Natural killer cell (primary cell): ENCODE measurements around the gene RAD50. TPM values are rescaled to one million over a fixed set of nuclear protein-coding genes. Genes with fewer than 3 reads are reported as not detected.

Experiments
- ATAC-seq, 3 donors: fragments of 150-1000 bp in 2 of 3; fragments of 200-7000 bp in 1 of 3; cut with Tn5 transposase; 1 replicate in 1 of 3; 2 replicates in 2 of 3; pipeline ENCODE4 v1.10.0; 2021; ENCODE audit warnings: mild to moderate bottlenecking in 2 of 3, moderate library complexity in 2 of 3
- DNase-seq, 2 donors: peaks; one replicate each; pipeline versions ENCODE4 v3.0.0 to v3.0.0-alpha.2; 2013 to 2021; ENCODE audit warnings: mixed read lengths in 1 of 2
- H3K27ac ChIP-seq: one replicate; pipeline ENCODE4 v1.5.1; 2013; ENCODE audit warnings: mild to moderate bottlenecking, low read length
- H3K27me3 ChIP-seq: one replicate; pipeline ENCODE4 v1.6.1; 2013; ENCODE audit warnings: low read length; ENCODE audit not compliant: control insufficient read depth, insufficient read depth
- H3K36me3 ChIP-seq: one replicate; pipeline ENCODE4 v1.6.1; 2013; ENCODE audit warnings: low read length; ENCODE audit not compliant: control insufficient read depth, insufficient read depth
- H3K4me1 ChIP-seq: one replicate; pipeline ENCODE4 v1.6.1; 2013; ENCODE audit warnings: low read length; ENCODE audit not compliant: control insufficient read depth, insufficient read depth
- H3K4me3 ChIP-seq: one replicate; pipeline ENCODE4 v1.5.1; 2013; ENCODE audit warnings: low read length
- H3K9me3 ChIP-seq: one replicate; pipeline ENCODE4 v1.6.1; 2013; ENCODE audit warnings: low read length; ENCODE audit not compliant: control insufficient read depth, insufficient read depth
- H3K27ac Mint-ChIP-seq, 2 donors: one replicate each; pipeline ENCODE4 v1.8.0; 2022; ENCODE audit warnings: mild to moderate bottlenecking in 2 of 2, mixed read lengths in 2 of 2, moderate library complexity in 1 of 2
- H3K27me3 Mint-ChIP-seq, 2 donors: one replicate each; pipeline ENCODE4 v1.8.0; 2022; ENCODE audit warnings: low read depth in 2 of 2, mixed read lengths in 2 of 2
- H3K36me3 Mint-ChIP-seq: one replicate; pipeline ENCODE4 v1.8.0; 2022; ENCODE audit warnings: mixed read lengths
- H3K4me1 Mint-ChIP-seq, 2 donors: one replicate each; pipeline ENCODE4 v1.8.0; 2022; ENCODE audit warnings: mixed read lengths in 2 of 2
- H3K4me3 Mint-ChIP-seq: one replicate; pipeline ENCODE4 v1.8.0; 2022; ENCODE audit warnings: mild to moderate bottlenecking, moderate library complexity, mixed read lengths
- H3K9me3 Mint-ChIP-seq, 2 donors: one replicate each; pipeline ENCODE4 v1.8.0; 2022; ENCODE audit warnings: mixed read lengths in 2 of 2
- intact Hi-C: fragments of 100-400 bp; cut with micrococcal nuclease; formaldehyde crosslinking; loops from one replicate; pipeline ENCODE4 v1.14.2; 2022
- total RNA-seq, 4 donors: library from RNA; stranded (reverse); fragments of 120-200 nt in 1 of 4; gene quantifications; one replicate each; pipeline versions ENCODE4 v1.2.3 to v1.2.4, GENCODE V29; 2013 to 2022
- TF ChIP-seq, protein P1 (sequence below): fragments of 200-600 bp; IDR thresholded peaks from one replicate; pipeline ENCODE4 v1.8.0; 2022; ENCODE audit warnings: antibody characterized with exemption

Gene RAD50
- total RNA-seq, 3 donors from 2014 or later (not counting 1 experiment from before 2014, with no cell fraction given): 21.0 to 31.2 (median 27.5) TPM

DNA sequence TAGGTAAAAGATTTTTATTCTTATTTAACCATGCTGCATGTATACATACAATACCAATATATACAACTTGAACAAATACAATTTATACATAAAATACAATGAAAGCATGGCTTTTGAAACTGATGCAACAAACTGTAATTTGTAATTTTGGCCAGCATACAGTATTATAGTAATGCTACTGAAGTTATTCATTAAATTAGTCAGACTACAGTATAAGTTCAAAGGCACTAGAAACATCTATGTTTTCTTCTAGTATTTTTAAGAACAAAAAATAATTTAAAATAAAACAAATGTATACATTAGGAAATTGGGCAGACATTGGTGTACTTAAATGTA lies 135.8 kb downstream of the RAD50 start:
- Mint-ChIP-seq H3K27ac (peak overlapping the region in 1 of 2 donors; percentile 6), H3K4me1 (peaks cover 23 to 24% of the 10 kb centered on the region in 2 donors), H3K9me3 (no peaks in the 10 kb centered on the region), H3K36me3 (peaks cover 3% of the 10 kb centered on the region), H3K27me3 (peaks cover 0 to 2% of the 10 kb centered on the region in 2 donors), H3K4me3 (no peak overlapping the region)
- Histone ChIP-seq H3K9me3 (no peaks in the 10 kb centered on the region), H3K36me3 (peaks cover 7% of the 10 kb centered on the region), H3K27ac (no peak overlapping the region), H3K4me1 (peaks cover 9% of the 10 kb centered on the region), H3K4me3 (no peak overlapping the region), H3K27me3 (no peaks in the 10 kb centered on the region)
- TF ChIP-seq, protein P1, sequence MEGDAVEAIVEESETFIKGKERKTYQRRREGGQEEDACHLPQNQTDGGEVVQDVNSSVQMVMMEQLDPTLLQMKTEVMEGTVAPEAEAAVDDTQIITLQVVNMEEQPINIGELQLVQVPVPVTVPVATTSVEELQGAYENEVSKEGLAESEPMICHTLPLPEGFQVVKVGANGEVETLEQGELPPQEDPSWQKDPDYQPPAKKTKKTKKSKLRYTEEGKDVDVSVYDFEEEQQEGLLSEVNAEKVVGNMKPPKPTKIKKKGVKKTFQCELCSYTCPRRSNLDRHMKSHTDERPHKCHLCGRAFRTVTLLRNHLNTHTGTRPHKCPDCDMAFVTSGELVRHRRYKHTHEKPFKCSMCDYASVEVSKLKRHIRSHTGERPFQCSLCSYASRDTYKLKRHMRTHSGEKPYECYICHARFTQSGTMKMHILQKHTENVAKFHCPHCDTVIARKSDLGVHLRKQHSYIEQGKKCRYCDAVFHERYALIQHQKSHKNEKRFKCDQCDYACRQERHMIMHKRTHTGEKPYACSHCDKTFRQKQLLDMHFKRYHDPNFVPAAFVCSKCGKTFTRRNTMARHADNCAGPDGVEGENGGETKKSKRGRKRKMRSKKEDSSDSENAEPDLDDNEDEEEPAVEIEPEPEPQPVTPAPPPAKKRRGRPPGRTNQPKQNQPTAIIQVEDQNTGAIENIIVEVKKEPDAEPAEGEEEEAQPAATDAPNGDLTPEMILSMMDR: no peak
- ATAC-seq (no peak), DNase-seq (no peak)
- intact Hi-C loops: no loop called here

Other genes starting within 250 kb of the RAD50 start
- 1 to 10 TPM; 1.6 to 5.0 (median 3.9) TPM for gene SLC22A5, start 187.3 kb upstream of the RAD50 start, total RNA-seq
- 1,000 to 10,000 TPM; 1,190 to 1,513 (median 1,282) TPM for gene IRF1, start 66.2 kb upstream of the RAD50 start, total RNA-seq
- gene IL5, start 13.5 kb upstream of the RAD50 start, total RNA-seq: not detected
- 1 to 10 TPM in 1 of 3 donors, under 1 TPM in 1, not detected in 1; 0.80 to 1.4 TPM for gene IL13, start 101.2 kb downstream of the RAD50 start, total RNA-seq
- gene IL4, start 117.0 kb downstream of the RAD50 start, total RNA-seq: 1 to 10 TPM in 1 of 3 donors, not detected in 2; 8.1 TPM
- gene KIF3A, start 180.6 kb downstream of the RAD50 start, total RNA-seq: 10 to 100 TPM; 13.6 to 19.2 (median 18.6) TPM
- 1 to 10 TPM in 1 of 3 donors, under 1 TPM in 1, not detected in 1; 0.23 to 1.5 TPM for gene CCNI2, start 190.4 kb downstream of the RAD50 start, total RNA-seq
- 10 to 100 TPM in 1 of 3 donors, 1 to 10 TPM in 2; 5.2 to 17.0 (median 9.4) TPM for gene SEPTIN8, start 220.3 kb downstream of the RAD50 start, total RNA-seq